Stimulated activated CD4-positive, alpha-beta T cell treated with anti-CD3 and anti-CD28 coated beads, Interleukin-4, amount 100 ng/mL, for 1 hour (primary cell): Measurements from ENCODE around the gene SARS1.

Experiments
- DNase-seq: peaks from one replicate; pipeline ENCODE4 v3.0.0-alpha.2; 2020

The SARS1 gene

GRCh38 chr1:109229531-109230127 is 15.9 kb downstream of the SARS1 start:
- DNase-seq: no peak

GRCh38 chr1:109231066-109231465 is 17.3 kb downstream of the SARS1 start:
- DNase-seq: no peak

GRCh38 chr1:109235137-109235536 is 21.4 kb downstream of the SARS1 start:
- no peak for DNase-seq

- DNase-seq: no peak
These were observed 23.8 kb downstream of the SARS1 start for GRCh38 chr1:109237512-109237911.

GRCh38 chr1:109238382-109238781 is 24.7 kb downstream of the SARS1 start:
- no peak for DNase-seq

GRCh38 chr1:109239047-109239408 is 25.3 kb downstream of the SARS1 start:
- no peak for DNase-seq

GRCh38 chr1:109239409-109240068 is 25.8 kb downstream of the SARS1 start:
- no peak for DNase-seq

- DNase-seq: peak; percentile 28
These were observed 26.7 kb downstream of the SARS1 start for GRCh38 chr1:109240158-109241152.

GRCh38 chr1:109241344-109241743 is 27.6 kb downstream of the SARS1 start:
- no peak for DNase-seq

GRCh38 chr1:109241841-109242345 is 28.2 kb downstream of the SARS1 start:
- no peak for DNase-seq

GRCh38 chr1:109242387-109242786 is 28.7 kb downstream of the SARS1 start:
- DNase-seq: no peak

- DNase-seq: no peak
These were observed 29.5 kb downstream of the SARS1 start for GRCh38 chr1:109243221-109243620.

GRCh38 chr1:109243860-109244552 is 30.3 kb downstream of the SARS1 start:
- DNase-seq: no peak

- no peak for DNase-seq
These were observed 32.4 kb downstream of the SARS1 start for GRCh38 chr1:109246141-109246551.

GRCh38 chr1:109247401-109248365 is 34.0 kb downstream of the SARS1 start:
- no peak for DNase-seq

GRCh38 chr1:109248444-109248796 is 34.7 kb downstream of the SARS1 start:
- DNase-seq: no peak

GRCh38 chr1:109248797-109249629 is 35.3 kb downstream of the SARS1 start, which contains the start of gene CELSR2:
Gene CELSR2, plus strand, starts transcription at chr1:109249539. Its CDS starts 541 bp downstream, at chr1:109250080.
- peak; percentile 60 for DNase-seq

- DNase-seq: no peak
These were observed 36.1 kb downstream of the SARS1 start for GRCh38 chr1:109249654-109250401.

GRCh38 chr1:109250454-109251276 is 36.9 kb downstream of the SARS1 start:
- no peak for DNase-seq
